Ovary (tissue), 9 donors: Measurements from ENCODE around the gene UBE2V1. TPM values are rescaled to one million over a fixed set of nuclear protein-coding genes. Genes with fewer than 3 reads are reported as not detected.

ENCODE experiments used
- DNase-seq, 5 donors: peaks; one replicate each; pipeline ENCODE4 v3.0.0-alpha.2; 2019 to 2020
- H3K27ac ChIP-seq, 2 donors: fragments of 200-600 bp; one replicate each; pipeline versions ENCODE4 v1.5.1 to v1.8.0; 2019 to 2022
- H3K27me3 ChIP-seq: fragments of 200-600 bp; one replicate; pipeline ENCODE4 v1.8.0; 2022
- H3K36me3 ChIP-seq: fragments of 200-600 bp; sonication (generic); one replicate; pipeline ENCODE4 v1.5.1; 2019
- H3K4me1 ChIP-seq: one replicate; pipeline ENCODE4 v1.8.1; 2013; ENCODE audit warnings: mild to moderate bottlenecking, moderate library complexity; ENCODE audit not compliant: insufficient read depth
- H3K4me3 ChIP-seq: fragments of 200-600 bp; sonication (generic); one replicate; pipeline ENCODE4 v1.5.1; 2017
- H3K9me3 ChIP-seq, 2 donors: fragments of 200-600 bp in 1 of 2; sonication (generic) in 1 of 2; one replicate each; pipeline versions ENCODE4 v1.5.1 to v1.8.1; 2013 to 2019; ENCODE audit warnings: mild to moderate bottlenecking in 1 of 2, moderate library complexity in 1 of 2
- EP300 ChIP-seq: sonication (generic); formaldehyde crosslinking; IDR thresholded peaks from one replicate; pipeline ENCODE4 v1.6.1; 2017; ENCODE audit warnings: antibody characterized with exemption
- POLR2A ChIP-seq: fragments of 450-650 bp; IDR thresholded peaks from one replicate; pipeline ENCODE4 v1.6.1; 2017; ENCODE audit warnings: antibody characterized with exemption, mild to moderate bottlenecking, moderate library complexity
- WGBS, 3 donors: extraction: QIAGEN DNeasy Blood & Tissue Kit in 1 of 3; methylation state at CpG; one replicate each; pipeline versions ENCODE4 v1.1.5 to v1.1.7; 2013 to 2017; 5-methylcytosine and 5-hydroxymethylcytosine counted together
- intact Hi-C, 4 donors: fragments of 100-400 bp; cut with DNase I; formaldehyde crosslinking; loops; one replicate each; pipeline versions ENCODE4 v1.11.0 to v1.15.1; 2022 to 2023
- polyA plus RNA-seq, 2 donors: library from polyadenylated mRNA; stranded (reverse); fragments of 200-250 nt in 1 of 2; fragments of 350-450 nt in 1 of 2; fragmentation: Illumina TruSeq in 1 of 2; extraction: RNeasy Lipid Tissue Mini Kit (QIAGEN cat#74804) in 1 of 2; gene quantifications; one replicate each; pipeline ENCODE4 v1.2.3, GENCODE V29; 2013 to 2014
- total RNA-seq, 7 donors: library from RNA; depleted of rRNA in 2 of 7; stranded (reverse); fragments of >200 nt in 2 of 7; fragmentation: NEBNext Ultra II Directional in 3 of 7; extraction: Animal tissue kit (Norgen Biotek cat#: 25700) in 3 of 7; gene quantifications; one replicate each; pipeline versions ENCODE4 v1.1.0 to v1.2.4, GENCODE V29; 2016 to 2023
- TF ChIP-seq, protein P1 (sequence below), 3 donors: fragments of 450-650 bp in 2 of 3; fragments of 200-600 bp in 1 of 3; IDR thresholded peaks; one replicate each; pipeline versions ENCODE4 v1.5.1 to v1.8.0; 2016 to 2022; ENCODE audit warnings: antibody characterized with exemption in 3 of 3, mild to moderate bottlenecking in 1 of 3
- donor health status: DM: no; HTN: no; CAD: no; lungs with moderate emphysema.
- donor health status: DM: no; HTN: no; CAD: no.
- donor health status: Bipolar disorder and iron deficiency.
- donor health status: DM: yes; HTN: yes; CAD: no.
- donor health status: DM: no; HTN: no; CAD: no.
- donor health status: DM: yes; HTN: yes; CAD: no.

Gene UBE2V1
- total and polyA plus RNA-seq, 9 donors = 43.6 to 189 (median 77.2) TPM

DNA sequence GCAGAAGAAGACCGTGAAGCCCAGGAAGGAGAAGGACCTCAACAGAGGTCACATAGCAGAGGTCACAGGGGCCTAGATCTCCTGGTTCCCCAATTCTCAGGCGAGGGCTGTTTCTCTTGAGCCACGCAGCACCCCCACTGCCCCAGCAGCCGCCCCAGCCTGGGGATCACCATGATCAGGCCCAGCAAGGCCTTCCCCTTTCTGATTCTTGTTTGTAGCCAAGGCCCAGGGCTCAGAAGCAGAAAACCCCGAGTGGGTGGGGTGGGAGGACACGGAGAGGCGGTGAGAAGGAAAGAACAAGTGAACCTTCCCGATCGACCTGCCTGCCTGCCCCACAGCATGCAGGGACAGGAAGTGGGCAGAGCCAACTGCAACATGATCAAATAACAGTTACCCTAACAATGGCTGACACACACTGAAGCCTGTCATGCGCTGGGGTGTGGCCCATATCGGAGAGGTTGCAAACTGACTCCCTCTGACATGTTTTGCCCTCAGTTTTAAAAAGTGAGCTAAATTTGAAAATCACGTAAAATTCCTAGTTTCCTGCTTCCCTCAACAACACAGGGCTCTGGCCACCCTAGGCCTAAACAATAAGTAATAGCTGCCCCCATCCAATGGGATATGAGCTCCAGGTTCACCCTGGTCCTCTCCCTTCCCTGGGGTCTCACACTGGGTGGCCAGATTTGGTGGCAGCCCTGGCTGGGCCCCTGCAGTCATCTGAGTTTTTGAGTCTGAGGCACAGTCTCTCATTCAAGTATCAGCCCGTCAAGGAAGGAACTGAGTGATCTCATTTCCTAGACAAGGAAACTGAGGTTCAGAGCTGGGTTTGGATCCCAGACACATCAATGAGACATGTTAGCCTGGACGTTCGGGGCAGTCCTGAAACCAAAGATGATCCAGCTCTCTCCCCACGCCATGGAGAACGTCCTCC is 34.0 kb upstream of the UBE2V1 start:
- Histone ChIP-seq H3K36me3 (no peaks in the 10 kb centered on the region), H3K27ac (no peak overlapping the region), H3K4me3 (no peak overlapping the region), H3K27me3 (no peaks in the 10 kb centered on the region), H3K9me3 (no peaks in the 10 kb centered on the region), H3K4me1 (peaks cover 3% of the 10 kb centered on the region)
- TF ChIP-seq EP300 (no peak), POLR2A (no peak)
- TF ChIP-seq, protein P1, sequence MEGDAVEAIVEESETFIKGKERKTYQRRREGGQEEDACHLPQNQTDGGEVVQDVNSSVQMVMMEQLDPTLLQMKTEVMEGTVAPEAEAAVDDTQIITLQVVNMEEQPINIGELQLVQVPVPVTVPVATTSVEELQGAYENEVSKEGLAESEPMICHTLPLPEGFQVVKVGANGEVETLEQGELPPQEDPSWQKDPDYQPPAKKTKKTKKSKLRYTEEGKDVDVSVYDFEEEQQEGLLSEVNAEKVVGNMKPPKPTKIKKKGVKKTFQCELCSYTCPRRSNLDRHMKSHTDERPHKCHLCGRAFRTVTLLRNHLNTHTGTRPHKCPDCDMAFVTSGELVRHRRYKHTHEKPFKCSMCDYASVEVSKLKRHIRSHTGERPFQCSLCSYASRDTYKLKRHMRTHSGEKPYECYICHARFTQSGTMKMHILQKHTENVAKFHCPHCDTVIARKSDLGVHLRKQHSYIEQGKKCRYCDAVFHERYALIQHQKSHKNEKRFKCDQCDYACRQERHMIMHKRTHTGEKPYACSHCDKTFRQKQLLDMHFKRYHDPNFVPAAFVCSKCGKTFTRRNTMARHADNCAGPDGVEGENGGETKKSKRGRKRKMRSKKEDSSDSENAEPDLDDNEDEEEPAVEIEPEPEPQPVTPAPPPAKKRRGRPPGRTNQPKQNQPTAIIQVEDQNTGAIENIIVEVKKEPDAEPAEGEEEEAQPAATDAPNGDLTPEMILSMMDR (IDR thresholded peaks at IDR 0.05) = no peak
- DNase-seq = no peak
- intact Hi-C loops = no loop called here
- 68 to 71% (median 71%) methylated on average over 16 to 17 of the region's 17 CpGs for WGBS, 3 donors

- H3K36me3 ChIP-seq = no peaks in the 10 kb centered on the region
- H3K27ac ChIP-seq = no peak overlapping the region
- no peaks in the 10 kb centered on the region for H3K27me3 ChIP-seq
- no peaks in the 10 kb centered on the region for H3K4me1 ChIP-seq
- WGBS, 3 donors = 81 to 87% (median 85%) methylated on average over 6 of the region's 6 CpGs
- no peak for DNase-seq
- no peaks in the 10 kb centered on the region for H3K9me3 ChIP-seq
- intact Hi-C loops = no loop called here
- H3K4me3 ChIP-seq = no peak overlapping the region
- TF ChIP-seq, protein P1 (IDR thresholded peaks at IDR 0.05) = no peak
- TF ChIP-seq EP300 = no peak
These were observed 33.3 kb upstream of the UBE2V1 start for GRCh38 chr20:50146214-50146613.

DNA sequence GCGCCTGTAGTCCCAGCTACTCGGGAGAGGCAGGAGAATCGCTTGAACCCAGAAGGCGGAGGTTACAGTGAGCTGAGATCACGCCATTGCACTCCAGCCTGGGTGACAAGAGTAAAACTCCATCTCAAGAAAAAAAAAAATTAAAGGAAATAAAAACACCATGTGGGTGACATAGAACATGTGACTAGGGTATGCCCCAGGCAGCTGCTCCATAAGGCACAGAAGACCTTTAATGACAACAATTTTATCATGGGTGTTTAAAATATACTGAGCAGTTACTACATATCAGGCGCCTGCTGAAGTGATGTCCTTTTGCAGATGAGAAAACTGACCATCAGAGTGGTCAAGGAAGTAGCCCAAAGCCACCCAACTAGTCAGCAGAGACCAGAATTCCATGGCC is 32.6 kb upstream of the UBE2V1 start:
- TF ChIP-seq, protein P1 (IDR thresholded peaks at IDR 0.05) = no peak
- TF ChIP-seq POLR2A = no peak
- TF ChIP-seq EP300 = no peak
- 86 to 94% (median 88%) methylated on average over 6 of the region's 6 CpGs for WGBS, 3 donors

GRCh38 chr20:50144362-50144761 is 31.4 kb upstream of the UBE2V1 start:
- no peaks in the 10 kb centered on the region for H3K9me3 ChIP-seq
- H3K27me3 ChIP-seq = no peaks in the 10 kb centered on the region
- WGBS, 3 donors = 36 to 54% (median 41%) methylated on average over 4 of the region's 4 CpGs
- H3K4me1 ChIP-seq = peaks cover under 1% of the 10 kb centered on the region
- H3K4me3 ChIP-seq = no peak overlapping the region
- TF ChIP-seq POLR2A (no peak), EP300 (no peak)
- TF ChIP-seq, protein P1 (IDR thresholded peaks at IDR 0.05) = no peak
- no peak overlapping the region for H3K27ac ChIP-seq
- no peaks in the 10 kb centered on the region for H3K36me3 ChIP-seq
- intact Hi-C loops = no loop called here
- peak in 1 of 5 donors; percentile 55 for DNase-seq

More for the DNA sequence above, 32.6 kb upstream of the UBE2V1 start:
- no peak overlapping the region for H3K4me3 ChIP-seq
- H3K9me3 ChIP-seq = no peaks in the 10 kb centered on the region
- no peaks in the 10 kb centered on the region for H3K36me3 ChIP-seq
- intact Hi-C loops = no loop called here
- H3K27ac ChIP-seq = no peak overlapping the region
- DNase-seq = no peak
- H3K27me3 ChIP-seq = no peaks in the 10 kb centered on the region
- H3K4me1 ChIP-seq = no peaks in the 10 kb centered on the region
